Testis (tissue), 2 donors: ENCODE results near the gene ZSWIM9.

Source experiments
- CTCF ChIP-seq, 3 experiments: fragments of 450-650 bp in 2 of 3; fragments of 200-600 bp in 1 of 3; sonication (generic) in 1 of 3; IDR thresholded peaks; one replicate each; pipeline ENCODE4 v1.5.1; 2016 to 2019; ENCODE audit warnings: antibody characterized with exemption in 3 of 3, mild to moderate bottlenecking in 2 of 3, moderate library complexity in 1 of 3
- POLR2A ChIP-seq: fragments of 450-650 bp; IDR thresholded peaks from one replicate; pipeline ENCODE4 v1.6.1; 2017; ENCODE audit warnings: antibody characterized with exemption, mild to moderate bottlenecking, moderate library complexity

GRCh38 chr19:48158210-48158790 is 12.2 kb upstream of the ZSWIM9 start:
- TF ChIP-seq CTCF (IDR thresholded peaks at IDR 0.05) (no peak), POLR2A (no peak)
